ENCODE data around the gene PTPRG.

DNA sequence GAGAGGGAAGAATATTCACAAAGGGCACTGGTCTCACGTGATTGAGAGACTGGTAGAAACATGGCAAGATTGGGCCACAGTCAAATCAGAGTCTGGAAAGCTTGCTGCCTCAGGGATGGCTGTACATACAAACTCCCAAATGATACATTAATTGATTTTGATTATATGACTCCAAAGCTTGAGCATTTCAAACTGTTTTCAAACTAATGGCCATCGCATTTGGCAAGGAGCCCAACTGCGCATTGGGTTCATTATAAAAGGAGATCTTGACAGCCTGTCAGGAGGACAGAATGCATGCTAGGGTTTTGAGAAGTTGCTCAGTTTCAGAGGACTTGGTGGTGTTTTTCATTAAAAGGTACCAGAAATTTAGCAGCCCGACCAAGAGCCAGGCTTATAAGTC, 117.7 kb downstream of the PTPRG start:
- TF ChIP-seq CTCF (IDR thresholded peaks at IDR 0.05; ENCODE audit: insufficient read depth, low read depth, low read length) (no peak), EZH2 (IDR thresholded peaks at IDR 0.05; ENCODE audit: insufficient read depth, low read length) (no peak)
